Body of pancreas (tissue), 4 donors: ENCODE data around the gene RANBP3. TPM values are rescaled to one million over a fixed set of nuclear protein-coding genes. Genes with fewer than 3 reads are reported as not detected.

ENCODE experiments used
- ATAC-seq: fragments of 150-250 bp; one replicate; pipeline ENCODE4 v1.9.1; 2016
- DNase-seq, 4 donors: peaks; one replicate each; pipeline ENCODE4 v3.0.0-alpha.2; 2019
- H3K27ac ChIP-seq, 4 donors: fragments of 200-600 bp; sonication (generic); 1 replicate in 3 of 4; 2 replicates in 1 of 4; pipeline versions ENCODE4 v1.5.1 to v1.6.1; 2016 to 2019; ENCODE audit warnings: mild to moderate bottlenecking in 1 of 4, mixed read lengths in 1 of 4, moderate library complexity in 1 of 4
- H3K27me3 ChIP-seq, 2 donors: fragments of 200-600 bp; sonication (generic); one replicate each; pipeline ENCODE4 v1.6.0; 2016; ENCODE audit warnings: mild to moderate bottlenecking in 1 of 2
- H3K36me3 ChIP-seq, 2 donors: fragments of 200-600 bp; sonication (generic); replicated peaks in 1 of 2; 2 replicates each; pipeline ENCODE4 v1.5.1; 2016; ENCODE audit warnings: low read depth in 2 of 2; ENCODE audit not compliant: insufficient read depth in 1 of 2
- H3K4me1 ChIP-seq: fragments of 200-600 bp; sonication (generic); one replicate; pipeline ENCODE4 v1.6.0; 2016
- H3K4me3 ChIP-seq, 2 donors: fragments of 200-600 bp; sonication (generic); 1 replicate in 1 of 2; 2 replicates in 1 of 2; pipeline ENCODE4 v1.5.1; 2016 to 2019
- H3K9me3 ChIP-seq, 3 donors: fragments of 200-600 bp; sonication (generic); 1 replicate in 2 of 3; 2 replicates in 1 of 3; pipeline ENCODE4 v1.5.1; 2016
- POLR2A ChIP-seq, 3 donors: fragments of 450-650 bp; IDR thresholded peaks; one replicate each; pipeline ENCODE4 v1.6.1; 2016; ENCODE audit warnings: antibody characterized with exemption in 3 of 3, mild to moderate bottlenecking in 2 of 3
- WGBS, 2 donors: methylation state at CpG; one replicate each; pipeline ENCODE4 v1.1.5; 2017; 5-methylcytosine and 5-hydroxymethylcytosine counted together
- intact Hi-C: fragments of 100-400 bp; cut with DNase I; formaldehyde crosslinking; loops from one replicate; pipeline ENCODE4 v1.15.1; 2023
- total RNA-seq, 2 donors: library from RNA; depleted of rRNA; stranded (reverse); fragments of >200 nt; gene quantifications; one replicate each; pipeline ENCODE4 v1.1.0, GENCODE V29; 2016
- TF ChIP-seq, protein P1 (sequence below), 7 experiments: fragments of 450-650 bp in 4 of 7; fragments of 200-600 bp in 3 of 7; sonication (generic) in 3 of 7; IDR thresholded peaks; one replicate each; pipeline ENCODE4 v1.5.1; 2016 to 2019; ENCODE audit warnings: antibody characterized with exemption in 7 of 7

Gene RANBP3
- total RNA-seq, 2 donors from 2014 or later = 62.0 to 90.0 TPM

DNA sequence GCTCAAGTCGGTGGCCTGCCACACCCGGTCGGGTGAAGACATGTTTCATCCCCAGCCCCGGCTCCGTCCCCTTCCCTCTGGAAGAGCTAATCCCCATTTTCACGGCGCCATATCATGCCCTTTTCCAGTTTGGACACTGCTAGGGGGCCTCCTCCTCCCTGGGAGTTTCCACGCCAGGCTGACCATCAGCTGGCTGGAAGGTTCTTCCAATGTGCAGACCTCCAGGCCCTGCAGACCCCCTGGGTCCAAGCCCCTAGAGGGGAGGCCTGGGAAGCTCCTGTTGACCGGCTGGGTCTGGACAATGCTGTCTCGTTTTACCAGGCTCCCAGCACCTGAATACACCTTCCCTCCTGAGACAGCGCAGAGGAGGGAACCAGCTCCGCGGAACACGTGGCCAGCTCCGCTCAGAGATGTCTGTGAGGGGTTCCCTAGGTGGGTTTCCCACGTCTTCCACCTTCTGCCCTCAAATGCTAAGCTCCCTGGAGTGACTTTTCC, 44.7 kb upstream of the RANBP3 start:
- intact Hi-C loops = no loop called here
- Histone ChIP-seq H3K9me3 (no peaks in the 10 kb centered on the region), H3K27me3 (no peaks in the 10 kb centered on the region), H3K4me3 (no peak overlapping the region), H3K4me1 (peaks cover 30% of the 10 kb centered on the region), H3K36me3 (no peaks in the 10 kb centered on the region), H3K27ac (no peak overlapping the region)
- TF ChIP-seq, protein P1, sequence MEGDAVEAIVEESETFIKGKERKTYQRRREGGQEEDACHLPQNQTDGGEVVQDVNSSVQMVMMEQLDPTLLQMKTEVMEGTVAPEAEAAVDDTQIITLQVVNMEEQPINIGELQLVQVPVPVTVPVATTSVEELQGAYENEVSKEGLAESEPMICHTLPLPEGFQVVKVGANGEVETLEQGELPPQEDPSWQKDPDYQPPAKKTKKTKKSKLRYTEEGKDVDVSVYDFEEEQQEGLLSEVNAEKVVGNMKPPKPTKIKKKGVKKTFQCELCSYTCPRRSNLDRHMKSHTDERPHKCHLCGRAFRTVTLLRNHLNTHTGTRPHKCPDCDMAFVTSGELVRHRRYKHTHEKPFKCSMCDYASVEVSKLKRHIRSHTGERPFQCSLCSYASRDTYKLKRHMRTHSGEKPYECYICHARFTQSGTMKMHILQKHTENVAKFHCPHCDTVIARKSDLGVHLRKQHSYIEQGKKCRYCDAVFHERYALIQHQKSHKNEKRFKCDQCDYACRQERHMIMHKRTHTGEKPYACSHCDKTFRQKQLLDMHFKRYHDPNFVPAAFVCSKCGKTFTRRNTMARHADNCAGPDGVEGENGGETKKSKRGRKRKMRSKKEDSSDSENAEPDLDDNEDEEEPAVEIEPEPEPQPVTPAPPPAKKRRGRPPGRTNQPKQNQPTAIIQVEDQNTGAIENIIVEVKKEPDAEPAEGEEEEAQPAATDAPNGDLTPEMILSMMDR (IDR thresholded peaks at IDR 0.05) = no peak
- no peak for TF ChIP-seq POLR2A (IDR thresholded peaks at IDR 0.05)
- ATAC-seq (no peak), DNase-seq (no peak)
- WGBS, 2 donors = 65 to 69% methylated on average over 14 to 16 of the region's 16 CpGs

- ATAC-seq = peak; percentile 89
- no peaks in the 10 kb centered on the region for H3K9me3 ChIP-seq
- H3K36me3 ChIP-seq = no peaks in the 10 kb centered on the region
- no peak overlapping the region for H3K27ac ChIP-seq
- no peak overlapping the region for H3K4me3 ChIP-seq
- peaks cover 30% of the 10 kb centered on the region for H3K4me1 ChIP-seq
- no peaks in the 10 kb centered on the region for H3K27me3 ChIP-seq
- DNase-seq = peak; percentile 88 to 90 (median 88)
- TF ChIP-seq, protein P1 (IDR thresholded peaks at IDR 0.05) = peak; percentile 60 to 88 (median 82)
- no peak for TF ChIP-seq POLR2A (IDR thresholded peaks at IDR 0.05)
- WGBS, 2 donors = 47 to 51% methylated on average over 24 to 29 of the region's 29 CpGs
- intact Hi-C loops = no loop called here
Measured at GRCh38 chr19:6021878-6022569, 44.1 kb upstream of the RANBP3 start.

DNA sequence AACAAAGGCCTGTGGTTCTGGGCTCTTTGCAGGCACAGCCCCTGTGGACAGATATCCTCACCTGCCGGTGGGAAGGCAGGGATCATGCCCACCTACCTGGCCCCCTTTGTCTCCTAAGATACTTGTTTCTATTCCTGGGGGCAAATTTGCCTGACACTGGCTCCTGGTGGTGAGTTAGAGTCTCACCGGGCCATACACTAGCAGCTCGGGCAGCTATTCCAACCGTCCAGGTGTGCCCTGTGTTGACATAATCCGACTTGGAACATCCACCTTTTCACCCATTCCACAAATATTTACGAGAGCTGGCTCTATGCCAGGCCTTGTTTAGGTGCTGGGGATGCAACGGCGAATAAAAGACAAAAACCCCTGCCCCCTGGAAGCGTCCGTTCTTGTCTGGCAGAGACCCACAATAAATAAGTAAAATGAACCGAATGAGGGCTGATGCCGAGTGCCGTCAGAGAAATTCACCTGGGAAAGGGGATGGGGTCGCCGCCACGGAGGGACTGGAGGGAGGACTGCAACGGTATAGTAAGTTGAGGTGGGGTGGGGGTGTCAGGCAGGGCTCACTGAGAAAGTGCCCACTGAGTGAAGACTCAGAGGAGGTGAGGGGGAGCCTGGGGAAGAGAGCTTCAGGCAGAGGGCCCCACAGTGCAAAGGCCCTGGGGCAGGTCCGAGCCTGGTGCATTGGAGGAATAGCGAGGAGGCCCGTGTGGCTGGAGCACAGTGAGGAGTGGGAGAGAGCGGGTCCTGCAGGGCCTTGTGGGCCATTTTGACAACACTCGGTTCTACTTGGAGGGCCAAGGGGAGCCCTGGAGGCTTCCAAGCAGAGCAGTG, 43.2 kb upstream of the RANBP3 start:
- no peaks in the 10 kb centered on the region for H3K27me3 ChIP-seq
- intact Hi-C loops = no loop called here
- 41 to 48% methylated on average over 21 to 22 of the region's 22 CpGs for WGBS, 2 donors
- ATAC-seq (no peak), DNase-seq (peak; percentile 26 to 46 (median 36))
- no peak overlapping the region for H3K4me3 ChIP-seq
- H3K9me3 ChIP-seq = no peaks in the 10 kb centered on the region
- H3K4me1 ChIP-seq = peaks cover 30% of the 10 kb centered on the region
- TF ChIP-seq, protein P1 (IDR thresholded peaks at IDR 0.05) = peak in 3 of 7 experiments; percentile 28 to 33 (median 30)
- no peak for TF ChIP-seq POLR2A (IDR thresholded peaks at IDR 0.05)
- peak overlapping the region in 1 of 4 donors; percentile 25 for H3K27ac ChIP-seq
- no peaks in the 10 kb centered on the region for H3K36me3 ChIP-seq

GRCh38 chr19:6020166-6020882, 42.4 kb upstream of the RANBP3 start:
- Histone ChIP-seq H3K9me3 (no peaks in the 10 kb centered on the region), H3K4me3 (no peak overlapping the region), H3K4me1 (peaks cover 30% of the 10 kb centered on the region), H3K36me3 (no peaks in the 10 kb centered on the region), H3K27me3 (no peaks in the 10 kb centered on the region), H3K27ac (peak overlapping the region in 1 of 4 donors; percentile 25)
- peak; percentile 43 to 62 (median 54) for DNase-seq
- intact Hi-C loops = no loop called here
- TF ChIP-seq, protein P1 (IDR thresholded peaks at IDR 0.05) = no peak
- no peak for TF ChIP-seq POLR2A (IDR thresholded peaks at IDR 0.05)
- ATAC-seq = peak; percentile 46
- WGBS, 2 donors = 37 to 73% methylated on average over 8 to 20 of the region's 20 CpGs
